SK-N-SH (cell line): Measurements from ENCODE around the gene ZNF879. TPM values are rescaled to one million over a fixed set of nuclear protein-coding genes. Genes with fewer than 3 reads are reported as not detected.
A peak's percentile ranks its signal among the peaks of the same experiment; 100 is the strongest.

Experiments used
- CTCF ChIA-PET: fragments of 300-600, 350-600 bp; formaldehyde crosslinking; extraction: SDS; loops from one replicate; lab custom pipeline; 2021; lab: Yijun Ruan, JAX
- POLR2A ChIA-PET: fragments of 350-600 bp; sonication (Branson Sonifier 250); formaldehyde crosslinking; extraction: SDS; loops from one replicate; lab custom pipeline; 2020; ENCODE audit warnings: antibody characterized with exemption, inconsistent platforms; lab: Yijun Ruan, JAX
- DNase-seq: peaks from one replicate; pipeline ENCODE4 v3.0.0; 2012
- H2AFZ ChIP-seq: fragments of 200-600 bp; sonication (generic); 2 replicates; pipeline ENCODE4 v1.8.1; 2016; ENCODE audit warnings: antibody characterized with exemption, mild to moderate bottlenecking, low read depth
- H3F3A ChIP-seq: fragments of 200-600 bp; sonication (generic); replicated peaks from 2 replicates; pipeline ENCODE3; 2016; ENCODE audit warnings: antibody characterized with exemption, mild to moderate bottlenecking; ENCODE audit not compliant: insufficient read depth
- H3K27ac ChIP-seq, 2 experiments: fragments of 200-500 bp in 1 of 2; fragments of 200-600 bp in 1 of 2; sonication (Bioruptor generic) in 1 of 2; sonication (generic), shearing (Covaris generic) in 1 of 2; 2 replicates each; pipeline versions ENCODE4 v1.5.1 to v1.6.1; 2014 to 2016; ENCODE audit warnings: low read depth in 2 of 2, inconsistent platforms in 1 of 2, low read length in 1 of 2, mild to moderate bottlenecking in 1 of 2, mixed read lengths in 1 of 2
- H3K27me3 ChIP-seq: fragments of 200-600 bp; sonication (generic), shearing (Covaris generic); 2 replicates; pipeline ENCODE4 v1.6.1; 2016; ENCODE audit warnings: mixed run types; ENCODE audit not compliant: insufficient read depth
- H3K36me3 ChIP-seq, 2 experiments: fragments of 200-500 bp in 1 of 2; fragments of 200-600 bp in 1 of 2; sonication (Bioruptor generic) in 1 of 2; sonication (generic) in 1 of 2; replicated peaks in 1 of 2; 2 replicates each; pipeline versions ENCODE3 to v1.5.1; 2014 to 2016; ENCODE audit warnings: low read length in 1 of 2, mild to moderate bottlenecking in 1 of 2; ENCODE audit not compliant: insufficient read depth in 2 of 2, control insufficient read depth in 1 of 2
- H3K4me1 ChIP-seq, 2 experiments: fragments of 200-500 bp in 1 of 2; fragments of 200-600 bp in 1 of 2; sonication (Bioruptor generic) in 1 of 2; sonication (generic), shearing (Covaris generic) in 1 of 2; 2 replicates each; pipeline versions ENCODE4 v1.5.1 to v1.6.1; 2014 to 2016; ENCODE audit warnings: low read depth in 1 of 2, low read length in 1 of 2, mixed run types in 1 of 2; ENCODE audit not compliant: insufficient read depth in 2 of 2, control insufficient read depth in 1 of 2
- H3K4me2 ChIP-seq: fragments of 200-600 bp; sonication (generic), shearing (Covaris generic); 2 replicates; pipeline ENCODE4 v1.6.1; 2017; ENCODE audit warnings: mixed run types
- H3K4me3 ChIP-seq, 2 experiments: fragments of 200-500 bp in 1 of 2; fragments of 200-600 bp in 1 of 2; sonication (Bioruptor generic) in 1 of 2; sonication (generic), shearing (Covaris generic) in 1 of 2; 2 replicates each; pipeline versions ENCODE4 v1.5.1 to v1.8.1; 2014 to 2016; ENCODE audit warnings: low read depth in 2 of 2, inconsistent platforms in 1 of 2, low read length in 1 of 2, mild to moderate bottlenecking in 1 of 2, mixed read lengths in 1 of 2, moderate library complexity in 1 of 2
- H3K79me2 ChIP-seq: fragments of 200-600 bp; sonication (generic); 2 replicates; pipeline ENCODE4 v1.8.1; 2017; ENCODE audit warnings: mild to moderate bottlenecking; ENCODE audit not compliant: insufficient read depth
- H3K9ac ChIP-seq: fragments of 200-600 bp; sonication (generic); 2 replicates; pipeline ENCODE4 v1.6.1; 2017; ENCODE audit warnings: mixed run types
- H3K9me2 ChIP-seq: fragments of 200-600 bp; sonication (generic); 2 replicates; pipeline ENCODE4 v1.6.1; 2017; ENCODE audit warnings: mixed run types
- H3K9me3 ChIP-seq: fragments of 200-600 bp; sonication (generic); 2 replicates; pipeline ENCODE4 v1.6.1; 2017; ENCODE audit warnings: mixed run types, mild to moderate bottlenecking, moderate library complexity
- H4K20me1 ChIP-seq: fragments of 200-600 bp; sonication (generic); 2 replicates; pipeline ENCODE4 v1.6.1; 2017; ENCODE audit warnings: mild to moderate bottlenecking, mixed run types; ENCODE audit not compliant: insufficient read depth
- EZH2phosphoT487 ChIP-seq: fragments of 200-600 bp; sonication (generic); IDR thresholded peaks from 2 replicates; pipeline ENCODE4 v1.6.1; 2017; ENCODE audit warnings: low read depth, mixed run types, mild to moderate bottlenecking, antibody characterized with exemption, moderate library complexity, borderline replicate concordance
- FOSL2 ChIP-seq: IDR thresholded peaks from 2 replicates; pipeline ENCODE4 v1.4.0; 2012; ENCODE audit warnings: low read depth, mild to moderate bottlenecking, moderate library complexity, borderline replicate concordance
- FOXJ3 ChIP-seq: sonication (generic); formaldehyde crosslinking; IDR thresholded peaks from 2 replicates; pipeline ENCODE4 v1.5.1; 2020; ENCODE audit warnings: mild to moderate bottlenecking, missing genetic modification reagents
- FOXM1 ChIP-seq: IDR thresholded peaks from 2 replicates; pipeline ENCODE4 v1.4.0; 2012; ENCODE audit warnings: low read depth, mild to moderate bottlenecking
- GABPA ChIP-seq: IDR thresholded peaks from 2 replicates; pipeline ENCODE4 v1.4.0; 2012; ENCODE audit warnings: low read depth, mild to moderate bottlenecking
- GATA2 ChIP-seq: sonication (generic); formaldehyde crosslinking; IDR thresholded peaks from 2 replicates; pipeline ENCODE4 v1.5.0; 2020; ENCODE audit warnings: mild to moderate bottlenecking, missing genetic modification reagents
- IRF3 ChIP-seq: fragments of 150-350 bp; IDR thresholded peaks from 2 replicates; pipeline ENCODE4 v1.6.1; 2016; ENCODE audit warnings: mild to moderate bottlenecking, low read depth, low read length
- MAX ChIP-seq: IDR thresholded peaks from 2 replicates; pipeline ENCODE4 v1.4.0; 2012; ENCODE audit warnings: low read depth
- NFIC ChIP-seq: IDR thresholded peaks from 2 replicates; pipeline ENCODE4 v1.4.0; 2012; ENCODE audit warnings: borderline replicate concordance
- RAD21 ChIP-seq: IDR thresholded peaks from 2 replicates; pipeline ENCODE4 v1.6.1; 2012; ENCODE audit warnings: mild to moderate bottlenecking, low read length
- RCOR1 ChIP-seq: fragments of 150-350 bp; IDR thresholded peaks from 2 replicates; pipeline ENCODE4 v1.6.1; 2017; ENCODE audit warnings: antibody characterized with exemption, low read length
- REST ChIP-seq: IDR thresholded peaks from 2 replicates; pipeline ENCODE4 v1.6.1; 2012; ENCODE audit warnings: mild to moderate bottlenecking, low read depth, low read length, moderate library complexity
- RFX5 ChIP-seq: IDR thresholded peaks from 2 replicates; pipeline ENCODE4 v1.6.1; 2012; ENCODE audit warnings: mild to moderate bottlenecking, improper control_type of control experiment, low read length
- TAF1 ChIP-seq: IDR thresholded peaks from 2 replicates; pipeline ENCODE4 v1.6.1; 2012; ENCODE audit warnings: low read depth, mild to moderate bottlenecking, low read length, moderate library complexity, borderline replicate concordance
- USF1 ChIP-seq: IDR thresholded peaks from 2 replicates; pipeline ENCODE4 v1.4.0; 2012; ENCODE audit warnings: low read depth, borderline replicate concordance
- USF2 ChIP-seq: fragments of 150-350 bp; IDR thresholded peaks from 2 replicates; pipeline ENCODE4 v1.6.1; 2017; ENCODE audit warnings: antibody characterized with exemption, low read length, low read depth, borderline replicate concordance
- WGBS: methylation state at CpG from one replicate; pipeline ENCODE4 v1.1.6; 2017; ENCODE audit warnings: low lambda C conversion rate; 5-methylcytosine and 5-hydroxymethylcytosine counted together
- polyA plus RNA-seq, 3 experiments: library from polyadenylated mRNA; depleted of rRNA; stranded (reverse); fragments of >200 nt; gene quantifications; 2 replicates each; pipeline ENCODE4 v1.2.3, GENCODE V29; 2012

ZNF879 gene
- polyA plus RNA-seq, 1 of the 3 experiments (the other 2 are of a cell fraction), result 0.44 TPM

GRCh38 chr5:179060116-179061008 is 36.8 kb downstream of the ZNF879 start, which contains the start of gene ZNF354C (continued):
- TF ChIP-seq USF2, result no peak
- TF ChIP-seq EZH2phosphoT487, result no peak

GRCh38 chr5:179061025-179061424 is 37.4 kb downstream of the ZNF879 start:
- Histone ChIP-seq H2AFZ (peak overlapping the region; percentile 92; the same call in 1 of the 2 replicates), H3K4me3 (peak overlapping the region; percentile 72 to 73), H3K27me3 (no peaks in the 10 kb centered on the region), H3K9me3 (peaks cover 3% of the 10 kb centered on the region; the same call in 1 of the 2 replicates), H3K36me3 (peaks cover 8 to 16% of the 10 kb centered on the region in 2 experiments), H3K79me2 (peaks cover 17% of the 10 kb centered on the region), H3K9ac (peak overlapping the region; percentile 76)
- POLR2A ChIA-PET, result interaction anchor here (1.2 to 1.4 kb wide), 3 partner anchors 38 to 331 kb away, joined by 4 to 11 read pairs (median 5); partner anchors contain the start of genes ZNF354A, ZNF354B and ZNF879
- TF ChIP-seq USF1 (no peak), FOXM1 (no peak), TAF1 (no peak), MAX (no peak), FOXJ3 (no peak), FOSL2 (no peak), REST (no peak), RAD21 (no peak), NFIC (no peak), GATA2 (CRISPR knock-in tag) (no peak), GABPA (no peak), IRF3 (no peak), RFX5 (no peak), RCOR1 (no peak)
- TF ChIP-seq, all 33 proteins: peak for 0
- H3K9me2 ChIP-seq, result no peaks in the 10 kb centered on the region
- no peaks in the 10 kb centered on the region for H3F3A ChIP-seq
- WGBS, result 69% methylated on average over 9 of the region's 19 CpGs
- H3K4me2 ChIP-seq, result peak overlapping the region; percentile 78
- CTCF ChIA-PET, result interaction anchor here (1.2 to 1.6 kb wide), 2 partner anchors 80 to 331 kb away, joined by 3 to 6 read pairs; partner anchors contain the start of gene ZNF354A
- H3K4me1 ChIP-seq, result peaks cover 0 to 8% of the 10 kb centered on the region in 2 experiments; a peak in 2 of 4 replicates
- no peak for DNase-seq
- H3K27ac ChIP-seq, result peak overlapping the region in 1 of 2 experiments; percentile 78; a peak in 1 of 4 replicates
- no peaks in the 10 kb centered on the region for H4K20me1 ChIP-seq
